Suprapubic skin (tissue), 4 donors: ENCODE measurements around the gene NRARP.

Source experiments
- CTCF ChIP-seq, 2 donors: fragments of 200-600 bp in 1 of 2; fragments of 450-650 bp in 1 of 2; sonication (generic) in 1 of 2; IDR thresholded peaks; one replicate each; pipeline ENCODE4 v1.5.1; 2016 to 2019; ENCODE audit warnings: antibody characterized with exemption in 2 of 2, mild to moderate bottlenecking in 1 of 2, moderate library complexity in 1 of 2
- EP300 ChIP-seq: sonication (generic); formaldehyde crosslinking; IDR thresholded peaks from one replicate; pipeline ENCODE4 v1.6.1; 2017; ENCODE audit warnings: antibody characterized with exemption
- POLR2A ChIP-seq, 2 donors: fragments of 450-650 bp; IDR thresholded peaks; one replicate each; pipeline ENCODE4 v1.6.1; 2017; ENCODE audit warnings: antibody characterized with exemption in 2 of 2, mild to moderate bottlenecking in 2 of 2, moderate library complexity in 2 of 2
- POLR2AphosphoS5 ChIP-seq, 3 donors: sonication (generic); formaldehyde crosslinking; IDR thresholded peaks; one replicate each; pipeline ENCODE4 v1.6.1; 2017; ENCODE audit warnings: antibody characterized with exemption in 3 of 3

DNA sequence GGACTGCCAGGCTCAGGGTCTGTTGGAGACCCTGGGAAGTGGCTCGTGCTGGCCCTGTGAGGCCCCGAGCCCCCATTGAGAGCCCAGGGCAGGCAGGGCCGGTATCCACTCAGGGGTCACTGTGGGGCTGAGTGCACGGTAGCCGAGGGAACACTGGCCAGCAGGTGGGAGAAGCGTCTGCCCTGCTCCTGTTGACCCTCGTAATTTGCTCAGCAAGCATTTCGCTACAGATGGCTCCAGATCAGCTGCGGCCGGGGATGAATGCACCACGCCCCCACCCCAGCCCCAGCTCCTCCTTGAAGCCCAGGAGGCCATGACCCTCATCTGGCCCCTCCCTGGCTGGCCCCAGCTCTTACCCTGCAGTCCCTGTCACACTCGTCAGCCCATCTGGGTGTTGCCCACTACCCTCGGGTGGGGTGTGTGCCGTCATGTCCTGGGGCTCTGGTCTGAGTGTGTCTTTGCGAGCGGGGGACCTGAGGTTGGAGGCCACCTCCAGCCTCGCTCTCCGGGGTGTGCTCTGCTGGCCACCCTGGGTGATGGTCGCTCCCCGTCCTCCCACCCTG is 6.1 kb upstream of the NRARP start:
- no peak for TF ChIP-seq CTCF (IDR thresholded peaks at IDR 0.05)
- no peak for TF ChIP-seq POLR2A (IDR thresholded peaks at IDR 0.05)
- TF ChIP-seq EP300, result no peak
- no peak for TF ChIP-seq POLR2AphosphoS5 (IDR thresholded peaks at IDR 0.05)
